Esophagus squamous epithelium (tissue), 4 donors: ENCODE measurements around the gene PAPPA.

Experiments used
- POLR2A ChIP-seq, 4 donors: fragments of 450-650 bp; IDR thresholded peaks; one replicate each; pipeline ENCODE4 v1.6.1; 2017; ENCODE audit warnings: antibody characterized with exemption in 4 of 4, mild to moderate bottlenecking in 4 of 4, moderate library complexity in 3 of 4
- TF ChIP-seq, protein P1 (sequence below), 6 experiments: fragments of 450-650 bp in 4 of 6; fragments of 200-600 bp in 2 of 6; sonication (generic) in 2 of 6; IDR thresholded peaks; one replicate each; pipeline ENCODE4 v1.5.1; 2016 to 2019; ENCODE audit warnings: antibody characterized with exemption in 6 of 6, mild to moderate bottlenecking in 4 of 6, moderate library complexity in 4 of 6

DNA sequence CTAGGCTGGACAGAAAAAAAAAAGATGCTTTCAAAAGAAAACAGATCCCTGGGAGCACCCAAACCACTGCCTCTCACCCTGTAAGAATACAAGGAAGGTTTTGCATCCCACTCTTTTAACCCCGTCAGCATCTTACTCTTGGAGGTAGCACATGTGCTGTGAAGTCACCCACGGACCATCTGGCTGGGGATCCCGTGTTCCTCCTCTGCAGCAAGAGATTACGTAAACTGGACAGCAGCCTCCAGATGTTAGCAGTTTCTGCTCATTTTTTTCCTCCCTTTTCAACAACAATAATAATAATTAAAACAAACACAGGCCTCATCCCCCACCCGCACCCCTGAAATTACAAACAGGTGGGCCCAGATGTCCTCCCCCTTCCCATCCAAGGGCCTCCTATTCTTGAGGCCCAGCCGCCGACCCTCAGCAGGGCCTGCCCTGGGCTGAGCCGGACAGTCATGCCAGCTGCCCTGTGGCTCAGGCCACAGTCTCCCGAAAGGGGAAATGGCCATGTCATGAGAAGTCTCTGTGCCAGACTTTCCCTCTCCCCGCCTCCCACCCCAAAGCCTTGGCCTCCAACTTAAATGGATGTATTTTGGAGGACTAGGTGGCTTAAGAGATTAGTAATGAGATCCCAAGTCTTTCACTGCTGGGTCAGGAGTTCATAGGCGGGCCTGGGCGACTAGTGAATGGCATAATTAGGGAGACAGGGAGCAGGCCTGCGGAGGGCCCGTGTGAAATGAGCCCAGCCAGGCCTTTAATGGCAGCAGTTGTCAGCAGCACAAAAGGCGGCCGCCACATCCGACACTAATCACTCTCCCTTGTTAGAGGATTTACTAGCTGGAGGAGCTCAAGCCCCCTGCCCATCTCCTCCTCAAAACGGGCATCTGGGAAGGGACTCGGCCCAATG, 165.1 kb downstream of the PAPPA start:
- TF ChIP-seq, protein P1, sequence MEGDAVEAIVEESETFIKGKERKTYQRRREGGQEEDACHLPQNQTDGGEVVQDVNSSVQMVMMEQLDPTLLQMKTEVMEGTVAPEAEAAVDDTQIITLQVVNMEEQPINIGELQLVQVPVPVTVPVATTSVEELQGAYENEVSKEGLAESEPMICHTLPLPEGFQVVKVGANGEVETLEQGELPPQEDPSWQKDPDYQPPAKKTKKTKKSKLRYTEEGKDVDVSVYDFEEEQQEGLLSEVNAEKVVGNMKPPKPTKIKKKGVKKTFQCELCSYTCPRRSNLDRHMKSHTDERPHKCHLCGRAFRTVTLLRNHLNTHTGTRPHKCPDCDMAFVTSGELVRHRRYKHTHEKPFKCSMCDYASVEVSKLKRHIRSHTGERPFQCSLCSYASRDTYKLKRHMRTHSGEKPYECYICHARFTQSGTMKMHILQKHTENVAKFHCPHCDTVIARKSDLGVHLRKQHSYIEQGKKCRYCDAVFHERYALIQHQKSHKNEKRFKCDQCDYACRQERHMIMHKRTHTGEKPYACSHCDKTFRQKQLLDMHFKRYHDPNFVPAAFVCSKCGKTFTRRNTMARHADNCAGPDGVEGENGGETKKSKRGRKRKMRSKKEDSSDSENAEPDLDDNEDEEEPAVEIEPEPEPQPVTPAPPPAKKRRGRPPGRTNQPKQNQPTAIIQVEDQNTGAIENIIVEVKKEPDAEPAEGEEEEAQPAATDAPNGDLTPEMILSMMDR (IDR thresholded peaks at IDR 0.05) = no peak
- no peak for TF ChIP-seq POLR2A (IDR thresholded peaks at IDR 0.05)
